Motor neuron (in vitro differentiated cells): ENCODE results near the gene RANBP1. TPM values are rescaled to one million over a fixed set of nuclear protein-coding genes. Genes with fewer than 3 reads are reported as not detected.
A peak's percentile ranks its signal among the peaks of the same experiment; 100 is the strongest.

Experiments
- ATAC-seq, 8 experiments: fragments of 200-7000 bp; cut with Tn5 transposase; replicated peaks in 6 of 8; 2 replicates each; pipeline ENCODE4 v1.8.0; 2021; ENCODE audit warnings: mild to moderate bottlenecking in 8 of 8, moderate library complexity in 8 of 8
- H3K27ac ChIP-seq, 2 donors: fragments of 250-450 bp; sonication (Bioruptor Pico); 2 replicates each; pipeline ENCODE4 v1.9.0; 2021; ENCODE audit warnings: antibody characterized with exemption in 2 of 2, mild to moderate bottlenecking in 2 of 2, moderate library complexity in 1 of 2
- H3K4me1 ChIP-seq, 2 donors: fragments of 250-450 bp; sonication (Bioruptor Pico); replicated peaks in 1 of 2; 2 replicates each; pipeline ENCODE4 v1.6.1; 2021; ENCODE audit warnings: antibody characterized with exemption in 2 of 2, mild to moderate bottlenecking in 2 of 2, moderate library complexity in 1 of 2
- H3K4me3 ChIP-seq, 5 donors: fragments of 250-450 bp; sonication (Bioruptor Pico); 2 replicates each; pipeline ENCODE4 v1.9.0; 2021; ENCODE audit warnings: antibody characterized with exemption in 5 of 5, mild to moderate bottlenecking in 5 of 5, moderate library complexity in 4 of 5
- WGBS, 10 experiments: fragments of 450-650 bp; shearing (Covaris generic); methylation state at CpG; one replicate each; pipeline ENCODE4 v1.0.0; 2022; 5-methylcytosine and 5-hydroxymethylcytosine counted together
- in situ Hi-C, 9 experiments: fragments of 400-800 bp; cut with MboI; loops; one replicate each; pipeline ENCODE4 v1.15.0; 2021; ENCODE audit warnings: low sequenced_read_pairs in 9 of 9, low pct_unique_long_range_greater_than_20kb in 2 of 9; ENCODE audit not compliant: unreplicated experiment in 9 of 9
- total RNA-seq, 8 experiments: library from RNA; unstranded; fragments of 300-600 nt; gene quantifications; 2 replicates each; pipeline versions ENCODE4 v1.2.3 to v1.2.4, GENCODE V29; 2022

The RANBP1 gene
- total RNA-seq, 8 experiments from 2014 or later, result 105 to 282 (median 143) TPM

DNA sequence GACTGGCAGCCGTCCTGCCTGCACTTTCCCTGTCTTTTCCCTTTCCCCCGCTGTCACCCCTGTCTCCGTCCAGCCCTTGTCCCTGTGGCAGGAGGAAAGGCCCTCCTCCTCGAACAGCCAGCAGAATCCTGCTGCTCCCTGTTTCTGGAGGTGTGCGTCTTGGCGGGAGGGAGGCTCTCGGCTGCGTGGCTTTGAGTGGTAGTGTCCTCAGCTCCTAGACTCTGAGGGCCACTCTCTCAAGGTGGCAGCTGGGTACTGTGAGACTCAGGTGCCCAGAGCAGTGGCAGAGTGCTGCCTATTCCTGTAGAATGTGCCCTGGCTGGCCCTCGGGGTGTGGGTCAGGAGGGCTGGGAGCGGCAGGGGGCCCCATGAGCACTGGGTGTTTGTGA, 9.1 kb upstream of the RANBP1 start:
- no peak for ATAC-seq
- Histone ChIP-seq H3K4me3 (no peak overlapping the region), H3K4me1 (no peaks in the 10 kb centered on the region), H3K27ac (peak overlapping the region in 1 of 2 donors; percentile 9)
- in situ Hi-C loops, result no loop called here
- WGBS, 10 experiments, result 87 to 100% methylated on average over 1 to 3 of the region's 10 CpGs; no CpG with 5 or more reads in 8 of the 10 experiments

DNA sequence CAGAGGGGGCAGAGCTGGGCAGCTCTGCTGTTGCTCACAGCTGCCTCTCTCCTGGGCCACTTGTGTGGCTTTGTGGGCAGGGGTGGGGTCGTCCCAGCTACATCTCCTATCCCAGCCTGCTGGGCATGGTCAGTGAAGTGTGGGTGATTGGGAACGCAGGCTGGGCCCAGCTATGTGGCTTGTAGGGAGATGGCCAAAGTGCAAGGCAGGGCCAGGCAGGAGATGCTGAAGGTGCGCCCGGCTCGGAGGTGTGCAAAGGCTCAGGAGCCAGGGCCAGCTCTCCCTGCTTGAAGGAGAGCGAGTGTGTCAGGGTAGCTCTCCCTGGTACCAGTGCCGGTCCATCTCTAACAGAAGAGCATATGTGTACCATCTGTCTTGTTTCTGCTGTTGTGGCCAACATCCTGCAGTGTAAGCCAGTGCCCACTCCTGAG, 8.4 kb upstream of the RANBP1 start:
- H3K4me1 ChIP-seq, result no peaks in the 10 kb centered on the region
- WGBS, 10 experiments, result 83 to 100% (median 100%) methylated on average over 1 to 4 of the region's 7 CpGs; no CpG with 5 or more reads in 5 of the 10 experiments
- no peak overlapping the region for H3K27ac ChIP-seq
- H3K4me3 ChIP-seq, result no peak overlapping the region
- ATAC-seq, result no peak
- in situ Hi-C loops, result no loop called here

DNA sequence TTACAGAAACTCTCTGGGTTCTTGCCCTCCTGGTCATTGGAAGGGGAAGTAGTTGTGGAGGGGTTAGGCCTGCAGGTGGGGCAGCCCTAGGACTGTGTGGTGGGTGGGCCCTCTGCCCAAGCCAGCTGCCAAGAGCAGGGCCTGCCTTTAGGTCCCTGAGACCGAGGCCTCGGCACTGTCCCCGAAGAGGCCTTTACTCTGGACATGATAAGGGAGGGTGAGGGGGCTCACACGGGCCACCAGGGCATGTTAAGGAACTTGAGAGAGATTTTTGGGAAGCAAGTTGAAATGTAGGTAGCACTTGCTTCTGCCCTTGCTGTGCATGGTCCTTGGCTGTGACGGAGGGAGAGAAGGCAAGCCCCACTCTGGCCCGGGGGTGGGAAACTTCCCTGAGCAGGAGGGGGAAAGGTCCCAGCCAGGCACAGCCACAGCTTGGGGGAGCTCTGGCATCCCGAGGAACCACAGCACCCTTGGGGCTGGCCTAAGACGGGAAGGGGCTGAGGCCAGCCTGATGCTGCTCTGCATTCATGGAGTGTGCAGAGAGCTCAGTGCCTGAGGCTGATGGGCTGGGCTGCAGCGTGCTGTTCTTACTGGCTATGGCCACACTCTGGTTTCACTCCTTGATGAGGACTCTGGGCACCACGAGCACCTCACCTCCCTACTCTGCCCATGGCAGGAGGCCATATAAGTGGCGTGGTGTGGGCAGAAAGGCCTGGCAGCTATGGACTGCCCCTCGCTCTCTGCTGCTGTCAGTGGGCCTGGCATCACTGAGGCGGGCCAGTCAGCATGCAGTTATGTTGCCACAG, 7.8 kb upstream of the RANBP1 start:
- peak overlapping the region in 1 of 2 donors; percentile 37 for H3K27ac ChIP-seq
- ATAC-seq, result peak in 6 of 8 experiments; percentile 5 to 50 (median 16)
- in situ Hi-C loops, result no loop called here
- H3K4me3 ChIP-seq, result no peak overlapping the region
- 58 to 88% (median 81%) methylated on average over 3 to 6 of the region's 13 CpGs; no CpG with 5 or more reads in 6 of the 10 experiments for WGBS, 10 experiments
- no peaks in the 10 kb centered on the region for H3K4me1 ChIP-seq

GRCh38 chr22:20108757-20109230, 7.1 kb upstream of the RANBP1 start:
- no peaks in the 10 kb centered on the region for H3K4me1 ChIP-seq
- no peak overlapping the region for H3K4me3 ChIP-seq
- peak overlapping the region in 1 of 2 donors; percentile 54 for H3K27ac ChIP-seq
- no peak for ATAC-seq
- WGBS, 10 experiments, result 80 to 100% (median 87%) methylated on average over 1 to 3 of the region's 12 CpGs; no CpG with 5 or more reads in 7 of the 10 experiments
- in situ Hi-C loops, result no loop called here

- ATAC-seq, result peak in 6 of 8 experiments; percentile 4 to 21 (median 10)
- 70 to 98% (median 85%) methylated on average over 1 to 9 of the region's 23 CpGs; no CpG with 5 or more reads in 6 of the 10 experiments for WGBS, 10 experiments
- in situ Hi-C loops, result no loop called here
- H3K27ac ChIP-seq, result peak overlapping the region; percentile 15 to 54
- H3K4me3 ChIP-seq, result no peak overlapping the region
- H3K4me1 ChIP-seq, result no peaks in the 10 kb centered on the region
Measured at GRCh38 chr22:20109411-20110358, 6.2 kb upstream of the RANBP1 start.

DNA sequence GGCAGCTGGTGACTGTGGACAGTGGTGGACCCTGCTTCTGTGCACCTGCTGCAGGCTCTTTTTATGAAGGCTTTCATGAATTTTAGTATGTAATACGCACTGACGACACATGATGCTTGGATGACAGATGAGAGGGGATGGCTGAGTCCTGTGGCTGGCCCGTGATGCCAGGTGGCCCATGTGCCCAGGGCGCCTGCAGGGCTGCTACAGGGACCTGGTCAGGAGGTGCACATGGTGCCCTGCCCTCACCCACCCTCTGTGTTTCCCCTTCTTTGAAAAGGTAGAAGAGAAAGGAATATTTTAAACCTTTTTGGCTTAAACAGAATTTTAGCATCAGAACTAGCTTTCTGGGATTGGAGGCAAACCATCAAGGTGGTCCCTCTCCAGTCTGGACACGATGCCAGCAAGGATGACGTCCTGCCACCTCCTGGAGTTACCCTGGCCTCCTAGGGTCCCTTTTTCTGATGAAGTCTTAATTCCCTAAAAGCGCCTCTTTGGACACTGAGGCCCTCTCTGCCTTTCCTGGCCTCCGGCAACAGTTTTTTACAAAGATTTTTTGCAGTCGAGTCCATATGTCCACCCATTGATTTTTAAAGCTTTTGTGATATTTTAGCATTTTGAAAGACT, 5.4 kb upstream of the RANBP1 start:
- WGBS, 10 experiments, result 80 to 100% (median 96%) methylated on average over 1 to 6 of the region's 9 CpGs
- Histone ChIP-seq H3K27ac (peak overlapping the region; percentile 7 to 52), H3K4me3 (no peak overlapping the region), H3K4me1 (no peaks in the 10 kb centered on the region)
- in situ Hi-C loops, result no loop called here
- peak in 1 of 8 experiments; percentile 3 for ATAC-seq

GRCh38 chr22:20111045-20111688, 4.7 kb upstream of the RANBP1 start:
- peak overlapping the region; percentile 49 to 52 for H3K27ac ChIP-seq
- in situ Hi-C loops, result no loop called here
- no peak overlapping the region for H3K4me3 ChIP-seq
- WGBS, 10 experiments, result 40 to 100% (median 88%) methylated on average over 1 to 8 of the region's 14 CpGs; no CpG with 5 or more reads in 3 of the 10 experiments
- peak in 7 of 8 experiments; percentile 3 to 49 (median 21) for ATAC-seq
- H3K4me1 ChIP-seq, result peaks cover 5% of the 10 kb centered on the region in 2 donors

GRCh38 chr22:20111689-20112622, 3.9 kb upstream of the RANBP1 start:
- in situ Hi-C loops, result no loop called here
- WGBS, 10 experiments, result 92 to 93% methylated on average over 3 to 4 of the region's 7 CpGs; no CpG with 5 or more reads in 8 of the 10 experiments
- Histone ChIP-seq H3K4me3 (no peak overlapping the region), H3K4me1 (peaks cover 6 to 7% of the 10 kb centered on the region in 2 donors), H3K27ac (peak overlapping the region in 1 of 2 donors; percentile 49)
- ATAC-seq, result peak in 2 of 8 experiments; percentile 2 to 5

DNA sequence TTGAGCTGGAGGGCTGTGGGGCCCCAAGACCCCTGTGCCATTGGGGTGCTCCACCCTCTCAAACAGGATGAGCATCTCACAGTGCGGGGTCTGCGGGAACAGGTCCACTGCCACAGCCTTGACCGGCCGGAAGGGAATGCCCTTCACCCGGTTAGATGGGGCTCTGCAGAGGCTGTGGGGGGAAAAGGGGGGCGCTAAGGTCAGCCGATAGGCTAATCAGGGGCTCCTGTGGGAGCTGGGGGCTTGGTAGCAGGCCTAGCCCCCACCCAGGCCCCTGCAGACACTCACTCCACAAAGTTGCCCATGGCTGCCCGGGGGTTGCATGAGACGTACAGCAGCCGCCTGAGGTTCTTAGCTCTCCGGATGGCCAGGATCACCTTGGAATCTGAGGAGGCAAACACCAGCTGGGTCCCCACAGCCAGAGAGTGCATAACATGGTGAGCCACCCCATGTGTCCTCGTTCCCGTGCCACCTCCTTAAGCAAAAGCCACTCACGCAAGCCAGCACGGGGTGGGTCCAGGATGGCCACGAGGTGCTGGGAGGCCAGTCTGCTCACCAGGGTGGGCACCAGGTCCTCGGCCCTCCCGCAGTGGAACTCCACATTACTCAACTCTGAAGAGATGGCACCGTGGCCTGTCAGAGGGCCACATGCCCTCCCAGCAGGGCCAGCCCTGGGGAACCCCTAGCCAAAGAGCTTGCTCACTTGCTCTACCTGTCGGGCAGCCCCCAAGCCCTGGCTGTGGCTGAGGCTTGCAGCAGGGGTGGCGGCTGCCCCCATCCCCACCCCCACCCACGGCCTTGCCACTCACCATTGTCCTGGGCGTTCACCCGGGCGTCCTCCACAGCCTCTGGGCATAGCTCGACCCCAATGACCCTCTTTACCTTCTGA, 3.0 kb upstream of the RANBP1 start:
- in situ Hi-C loops, result no loop called here
- WGBS, 10 experiments, result 80 to 100% (median 92%) methylated on average over 1 to 10 of the region's 26 CpGs; no CpG with 5 or more reads in 7 of the 10 experiments
- H3K4me1 ChIP-seq, result peaks cover 6 to 7% of the 10 kb centered on the region in 2 donors
- no peak for ATAC-seq
- peak overlapping the region in 1 of 2 donors; percentile 49 for H3K27ac ChIP-seq
- H3K4me3 ChIP-seq, result no peak overlapping the region

GRCh38 chr22:20113551-20114310, 2.2 kb upstream of the RANBP1 start:
- no peak for ATAC-seq
- 76 to 100% (median 90%) methylated on average over 1 to 5 of the region's 19 CpGs; no CpG with 5 or more reads in 7 of the 10 experiments for WGBS, 10 experiments
- in situ Hi-C loops, result no loop called here

More at GRCh38 chr22:20113551-20114310, 2.2 kb upstream of the RANBP1 start:
- peak overlapping the region in 1 of 2 donors; percentile 8 for H3K27ac ChIP-seq
- H3K4me1 ChIP-seq, result peaks cover 10 to 11% of the 10 kb centered on the region in 2 donors
- H3K4me3 ChIP-seq, result no peak overlapping the region
